HG02610 (cell line): ENCODE results near the gene USP49.
A peak's percentile ranks its signal among the peaks of the same experiment; 100 is the strongest.

ENCODE experiments used
- ATAC-seq: cut with Tn5 transposase; IDR thresholded peaks from one replicate; pipeline ENCODE4 v1.9.1; 2021; ENCODE audit warnings: mild to moderate bottlenecking, moderate library complexity; ENCODE audit not compliant: unreplicated experiment

The USP49 gene

GRCh38 chr6:41931792-41932191 is 36.6 kb upstream of the USP49 start:
- no peak for ATAC-seq

- ATAC-seq = no peak
Measured at GRCh38 chr6:41929924-41930323, 34.7 kb upstream of the USP49 start.

- ATAC-seq = no peak
Measured at GRCh38 chr6:41927253-41927652, 32.1 kb upstream of the USP49 start.

- ATAC-seq = no peak
Measured at GRCh38 chr6:41922154-41922553, 27.0 kb upstream of the USP49 start.

GRCh38 chr6:41921712-41921998 is 26.5 kb upstream of the USP49 start:
- no peak for ATAC-seq

- ATAC-seq = peak; percentile 87
Measured at GRCh38 chr6:41920921-41921711, 25.9 kb upstream of the USP49 start, which contains the start of the genes BYSL and MED20. BYSL (plus strand) TSS chr6:41921499; CDS start chr6:41921563, 64 bp downstream. MED20 (minus strand) TSS chr6:41921139; CDS start chr6:41921018, 121 bp downstream.

GRCh38 chr6:41917528-41917927 is 22.4 kb upstream of the USP49 start:
- no peak for ATAC-seq

- no peak for ATAC-seq
Measured at GRCh38 chr6:41914869-41915530, 19.8 kb upstream of the USP49 start.

GRCh38 chr6:41914343-41914742 is 19.2 kb upstream of the USP49 start:
- no peak for ATAC-seq

- no peak for ATAC-seq
Measured at GRCh38 chr6:41909727-41910126, 14.6 kb upstream of the USP49 start.

GRCh38 chr6:41901882-41902519 is 6.8 kb upstream of the USP49 start:
- ATAC-seq = no peak

- ATAC-seq = no peak
Measured at GRCh38 chr6:41900861-41901260, 5.7 kb upstream of the USP49 start.

- ATAC-seq = no peak
Measured at GRCh38 chr6:41896281-41896680, 1.1 kb upstream of the USP49 start.

- peak; percentile 29 for ATAC-seq
Measured at GRCh38 chr6:41894366-41895299, 542 bp downstream of the USP49 start.

- ATAC-seq = no peak
Measured at GRCh38 chr6:41892921-41893564, 2.1 kb downstream of the USP49 start.

GRCh38 chr6:41887331-41887751 is 7.8 kb downstream of the USP49 start:
- no peak for ATAC-seq

- ATAC-seq = no peak
Measured at GRCh38 chr6:41885930-41886329, 9.2 kb downstream of the USP49 start.

GRCh38 chr6:41884957-41885356 is 10.2 kb downstream of the USP49 start:
- no peak for ATAC-seq

GRCh38 chr6:41881506-41881905 is 13.7 kb downstream of the USP49 start:
- no peak for ATAC-seq

- no peak for ATAC-seq
Measured at GRCh38 chr6:41878961-41879405, 16.2 kb downstream of the USP49 start.
